ENCODE measurements around the gene SOX10. TPM values are rescaled to one million over a fixed set of nuclear protein-coding genes. Genes with fewer than 3 reads are reported as not detected.

SOX10 gene
- polyA plus RNA-seq, 1 donor from 2014 or later: not detected

DNA sequence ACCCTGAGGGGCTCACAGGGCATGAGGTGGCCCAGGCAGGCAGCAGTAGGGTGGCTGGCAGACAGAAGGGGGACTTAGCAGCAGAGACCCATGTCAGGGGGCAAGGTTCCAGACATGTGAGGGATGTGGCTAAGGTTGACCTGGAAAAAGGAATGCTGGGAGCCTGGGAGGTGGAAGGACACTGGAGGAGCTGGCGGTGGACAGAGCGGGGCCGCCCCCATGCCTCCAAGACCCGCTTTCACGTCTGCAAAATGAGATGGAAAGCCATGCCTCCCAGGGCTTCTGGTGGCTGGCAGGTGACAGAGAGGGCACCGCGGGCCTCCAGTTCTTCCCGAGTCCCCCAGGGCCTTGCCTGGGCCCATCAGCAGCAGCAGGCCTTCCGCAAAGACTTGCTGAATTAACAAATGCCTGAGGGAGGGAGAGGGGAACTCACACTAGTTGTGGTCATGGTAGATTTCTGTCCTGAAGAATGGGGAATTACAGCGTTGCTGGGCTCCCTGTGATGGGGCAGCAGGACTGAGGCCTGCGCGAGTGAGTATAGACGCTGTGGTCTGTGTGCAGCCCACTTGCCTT, 23.1 kb upstream of the SOX10 start:
- H4K20me1 ChIP-seq (ENCODE audit: insufficient read depth): no peaks in the 10 kb centered on the region
- no peaks in the 10 kb centered on the region for H3K9me2 ChIP-seq (ENCODE audit: insufficient read depth, low read length)
- TF ChIP-seq RAD21 (conservative IDR thresholded peaks at IDR 0.05) (no peak), EZH2 (IDR thresholded peaks at IDR 0.05; ENCODE audit: borderline replicate concordance, insufficient read depth, low read length, poor library complexity, severe bottlenecking) (no peak)
- no peak overlapping the region for H3K4me2 ChIP-seq (ENCODE audit: low read length)
- no peaks in the 10 kb centered on the region for H3K36me3 ChIP-seq (ENCODE audit: insufficient read depth, low read length)
- H3K27ac ChIP-seq (ENCODE audit: low read length): no peak overlapping the region
- H3K27me3 ChIP-seq (ENCODE audit: insufficient read depth, low read depth, low read length): no peaks in the 10 kb centered on the region
- H3K9ac ChIP-seq (ENCODE audit: low read length): no peak overlapping the region
- no peaks in the 10 kb centered on the region for H3K79me2 ChIP-seq (replicated peaks; ENCODE audit: insufficient read depth, low read length)
- H2AFZ ChIP-seq (ENCODE audit: low read depth, low read length): no peak overlapping the region
- H3K4me3 ChIP-seq (ENCODE audit: low read length): no peak overlapping the region
- H3K9me3 ChIP-seq (ENCODE audit: low read length): no peaks in the 10 kb centered on the region
- H3F3A ChIP-seq (ENCODE audit: insufficient read depth, low read length, poor library complexity, severe bottlenecking): no peaks in the 10 kb centered on the region

GRCh38 chr22:38006906-38007305, 22.6 kb upstream of the SOX10 start:
- Histone ChIP-seq H2AFZ (ENCODE audit: low read depth, low read length) (no peak overlapping the region), H3K79me2 (replicated peaks; ENCODE audit: insufficient read depth, low read length) (no peaks in the 10 kb centered on the region), H3K9me3 (ENCODE audit: low read length) (no peaks in the 10 kb centered on the region), H3K27ac (ENCODE audit: low read length) (no peak overlapping the region), H3K36me3 (ENCODE audit: insufficient read depth, low read length) (no peaks in the 10 kb centered on the region), H3K4me3 (ENCODE audit: low read length) (no peak overlapping the region), H3F3A (ENCODE audit: insufficient read depth, low read length, poor library complexity, severe bottlenecking) (no peaks in the 10 kb centered on the region), H3K9me2 (ENCODE audit: insufficient read depth, low read length) (no peaks in the 10 kb centered on the region), H3K4me2 (ENCODE audit: low read length) (no peak overlapping the region), H3K9ac (ENCODE audit: low read length) (no peak overlapping the region), H4K20me1 (ENCODE audit: insufficient read depth) (no peaks in the 10 kb centered on the region), H3K27me3 (ENCODE audit: insufficient read depth, low read depth, low read length) (no peaks in the 10 kb centered on the region)
- TF ChIP-seq CTCF (IDR thresholded peaks at IDR 0.05; ENCODE audit: poor library complexity, severe bottlenecking): no peak
- TF ChIP-seq EZH2 (IDR thresholded peaks at IDR 0.05; ENCODE audit: borderline replicate concordance, insufficient read depth, low read length, poor library complexity, severe bottlenecking): no peak
- TF ChIP-seq TAF1 (IDR thresholded peaks at IDR 0.05; ENCODE audit: low read depth): no peak
- no peak for TF ChIP-seq RAD21 (conservative IDR thresholded peaks at IDR 0.05)
- TF ChIP-seq REST (IDR thresholded peaks at IDR 0.05; ENCODE audit: borderline replicate concordance): no peak
- no peak for TF ChIP-seq SMC3 (conservative IDR thresholded peaks at IDR 0.05; ENCODE audit: poor library complexity)
- TF ChIP-seq MXI1 (conservative IDR thresholded peaks at IDR 0.05; ENCODE audit: poor library complexity, severe bottlenecking): no peak
- TF ChIP-seq POLR2AphosphoS5 (IDR thresholded peaks at IDR 0.05): no peak
- no peak for TF ChIP-seq EP300 (conservative IDR thresholded peaks at IDR 0.05; ENCODE audit: poor library complexity, severe bottlenecking)

All from neural cell (in vitro differentiated cells).